Measurements from ENCODE around the gene GAK.
A peak's percentile ranks its signal among the peaks of the same experiment; 100 is the strongest.

Gene GAK

DNA sequence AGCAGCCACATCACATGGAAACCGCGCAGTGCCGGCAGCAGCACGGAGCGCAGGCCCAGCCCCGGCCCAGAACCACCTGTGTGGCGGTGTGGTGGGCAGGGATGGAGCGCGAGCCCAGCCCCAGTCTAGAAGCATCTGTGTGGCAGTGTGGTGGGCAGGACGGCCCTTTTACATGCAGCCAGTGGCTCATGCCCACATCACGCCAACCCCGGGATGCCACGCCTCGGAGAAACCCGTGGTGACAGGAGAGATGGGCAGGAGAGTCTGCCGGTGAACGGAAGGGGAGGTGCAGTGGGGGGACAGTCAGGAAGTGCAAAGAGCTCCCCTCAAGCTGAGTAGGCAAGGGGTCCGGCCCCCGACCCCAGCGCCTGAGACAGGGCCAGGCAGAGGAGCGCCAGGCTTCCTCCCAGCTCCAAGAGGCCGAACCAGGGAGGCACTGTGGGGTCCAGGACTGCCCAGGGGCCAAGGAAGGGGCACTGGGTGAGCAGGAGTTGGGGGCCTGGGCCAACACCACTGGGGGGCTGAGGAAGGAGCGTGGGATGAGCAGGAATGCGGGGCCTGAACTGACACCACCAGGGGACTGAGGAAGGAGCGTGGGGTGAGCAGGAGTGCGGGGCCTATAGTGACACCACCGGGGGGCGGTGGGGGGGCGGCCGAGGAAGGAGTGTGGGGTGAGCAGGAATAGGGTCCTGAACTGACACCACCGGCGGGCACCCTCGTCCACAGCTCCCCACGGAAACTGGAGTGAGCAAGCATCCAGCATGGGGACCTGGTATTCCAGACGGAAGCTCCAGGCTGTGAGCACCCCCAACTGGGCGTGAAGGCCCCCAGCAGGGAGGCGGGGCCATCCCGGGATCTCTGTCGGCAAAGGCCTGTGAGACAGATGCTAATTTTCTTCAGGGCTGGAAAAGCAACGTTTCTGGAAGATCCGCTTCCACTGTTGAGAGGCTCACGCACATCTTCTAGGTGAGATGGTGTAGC lies 28.8 kb downstream of the GAK start:
- peaks cover 17% of the 10 kb centered on the region for H3K36me3 Mint-ChIP-seq (ENCODE audit: low read depth)
- H3K27ac Mint-ChIP-seq, result no peak overlapping the region
- H3K4me1 Mint-ChIP-seq, result no peaks in the 10 kb centered on the region
- H3K27me3 Mint-ChIP-seq, result no peaks in the 10 kb centered on the region
- no peaks in the 10 kb centered on the region for H3K9me3 Mint-ChIP-seq
- H3K4me3 Mint-ChIP-seq, result no peak overlapping the region
- no peak for DNase-seq
- ATAC-seq, result no peak

DNA sequence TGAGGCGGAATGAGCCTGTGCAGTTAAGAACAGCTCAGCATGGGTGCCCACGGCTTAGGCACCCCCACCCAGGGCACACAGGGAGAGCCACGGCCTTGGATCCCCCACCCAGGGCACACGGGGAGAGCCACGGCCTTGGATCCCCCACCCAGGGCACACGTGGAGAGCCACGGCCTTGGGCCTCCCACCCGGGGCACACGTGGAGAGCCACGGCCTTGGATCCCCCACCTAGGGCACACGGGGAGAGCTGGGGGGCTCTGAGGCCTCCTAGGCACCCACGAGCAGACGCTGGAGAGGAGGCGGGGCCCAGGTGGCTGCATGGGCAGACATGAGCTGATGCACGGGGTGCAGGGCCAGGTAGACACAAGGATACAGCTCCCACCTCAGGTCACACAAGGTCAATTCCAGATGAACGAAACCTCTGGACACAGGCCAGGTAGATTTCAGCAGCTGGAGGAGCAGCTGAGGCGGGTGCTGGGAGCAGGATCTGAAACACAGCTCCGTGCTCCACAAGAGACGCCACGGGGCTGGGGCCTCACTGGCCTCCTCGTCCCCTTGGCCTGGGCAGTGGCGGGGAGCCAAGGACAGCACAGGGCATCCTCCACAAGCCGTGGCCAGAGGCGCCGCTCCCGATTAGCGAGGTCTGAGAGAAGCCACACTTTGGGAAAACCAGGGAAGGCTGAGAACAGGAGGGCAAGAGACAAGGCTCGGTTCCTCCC lies 30.8 kb downstream of the GAK start:
- Mint-ChIP-seq H3K36me3 (ENCODE audit: low read depth) (peaks cover 22% of the 10 kb centered on the region), H3K27me3 (no peaks in the 10 kb centered on the region), H3K27ac (no peak overlapping the region), H3K4me3 (no peak overlapping the region), H3K4me1 (no peaks in the 10 kb centered on the region), H3K9me3 (no peaks in the 10 kb centered on the region)
- DNase-seq (no peak), ATAC-seq (no peak)

DNA sequence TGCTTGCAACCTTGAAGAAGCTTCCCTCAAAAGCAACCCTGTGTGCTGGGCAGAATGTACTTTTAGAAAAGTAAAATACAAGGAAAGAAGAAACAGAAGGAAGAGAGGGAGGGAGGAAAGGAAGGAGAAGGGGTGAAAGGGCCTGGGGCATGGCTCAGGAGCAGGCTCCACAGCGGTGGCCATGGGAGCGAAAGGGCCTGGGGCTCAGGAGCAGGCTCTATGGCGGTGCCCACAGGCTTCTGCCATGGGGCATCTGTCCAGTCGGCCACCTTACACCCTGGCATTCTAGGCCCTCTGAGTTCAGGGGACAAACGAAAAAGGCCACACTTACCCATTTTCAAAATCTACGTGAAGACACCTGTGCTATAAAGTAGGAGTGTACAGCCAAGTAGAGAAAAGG lies 31.4 kb downstream of the GAK start:
- DNase-seq (no peak), ATAC-seq (no peak)
- Mint-ChIP-seq H3K4me3 (no peak overlapping the region), H3K27me3 (no peaks in the 10 kb centered on the region), H3K4me1 (no peaks in the 10 kb centered on the region), H3K27ac (no peak overlapping the region), H3K9me3 (no peaks in the 10 kb centered on the region), H3K36me3 (ENCODE audit: low read depth) (peaks cover 23% of the 10 kb centered on the region)

DNA sequence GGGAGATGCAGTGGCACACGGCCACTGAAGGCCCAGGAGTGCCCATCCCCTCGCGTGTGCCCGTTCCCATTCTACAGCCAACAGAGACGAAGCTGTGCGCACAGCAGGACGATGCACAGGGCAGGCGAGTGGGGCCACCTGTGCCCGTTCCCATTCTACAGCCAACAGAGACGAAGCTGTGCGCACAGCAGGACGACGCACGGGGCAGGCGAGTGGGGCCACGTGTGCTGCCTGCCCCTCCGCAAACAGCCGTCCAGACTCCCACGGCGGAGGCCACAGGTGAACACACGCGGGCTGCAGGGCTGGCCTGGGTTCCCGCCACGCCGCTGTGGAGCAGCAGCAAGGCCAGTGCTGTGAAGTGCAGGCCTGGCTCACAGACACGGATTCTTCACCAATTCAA lies 32.0 kb downstream of the GAK start:
- no peaks in the 10 kb centered on the region for H3K4me1 Mint-ChIP-seq
- no peak for ATAC-seq
- peaks cover 20% of the 10 kb centered on the region for H3K36me3 Mint-ChIP-seq (ENCODE audit: low read depth)

DNA sequence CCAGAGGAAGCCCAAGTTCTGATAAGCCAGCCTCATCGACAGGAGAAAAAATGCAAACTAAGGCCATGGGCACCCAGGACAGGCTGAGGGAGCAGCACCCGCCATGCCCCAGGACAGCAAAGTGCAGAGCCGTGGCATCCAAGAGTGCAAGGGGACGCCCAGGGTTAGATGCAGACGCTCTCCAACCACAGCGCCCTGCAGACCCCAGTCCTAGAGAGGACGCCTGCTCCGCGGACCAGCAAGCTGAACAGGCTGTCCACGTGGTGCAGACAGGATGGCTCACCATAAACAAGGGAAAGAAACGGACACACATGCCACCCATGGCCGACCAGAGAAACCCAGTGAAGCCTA lies 32.6 kb downstream of the GAK start:
- Mint-ChIP-seq H3K9me3 (no peaks in the 10 kb centered on the region), H3K4me3 (no peak overlapping the region), H3K4me1 (no peaks in the 10 kb centered on the region), H3K27ac (no peak overlapping the region), H3K36me3 (ENCODE audit: low read depth) (peaks cover 20% of the 10 kb centered on the region), H3K27me3 (no peaks in the 10 kb centered on the region)
- ATAC-seq (no peak), DNase-seq (no peak)

More for the DNA sequence above, 32.0 kb downstream of the GAK start:
- H3K27ac Mint-ChIP-seq, result no peak overlapping the region
- H3K4me3 Mint-ChIP-seq, result no peak overlapping the region
- H3K27me3 Mint-ChIP-seq, result no peaks in the 10 kb centered on the region
- no peak for DNase-seq
- no peaks in the 10 kb centered on the region for H3K9me3 Mint-ChIP-seq

DNA sequence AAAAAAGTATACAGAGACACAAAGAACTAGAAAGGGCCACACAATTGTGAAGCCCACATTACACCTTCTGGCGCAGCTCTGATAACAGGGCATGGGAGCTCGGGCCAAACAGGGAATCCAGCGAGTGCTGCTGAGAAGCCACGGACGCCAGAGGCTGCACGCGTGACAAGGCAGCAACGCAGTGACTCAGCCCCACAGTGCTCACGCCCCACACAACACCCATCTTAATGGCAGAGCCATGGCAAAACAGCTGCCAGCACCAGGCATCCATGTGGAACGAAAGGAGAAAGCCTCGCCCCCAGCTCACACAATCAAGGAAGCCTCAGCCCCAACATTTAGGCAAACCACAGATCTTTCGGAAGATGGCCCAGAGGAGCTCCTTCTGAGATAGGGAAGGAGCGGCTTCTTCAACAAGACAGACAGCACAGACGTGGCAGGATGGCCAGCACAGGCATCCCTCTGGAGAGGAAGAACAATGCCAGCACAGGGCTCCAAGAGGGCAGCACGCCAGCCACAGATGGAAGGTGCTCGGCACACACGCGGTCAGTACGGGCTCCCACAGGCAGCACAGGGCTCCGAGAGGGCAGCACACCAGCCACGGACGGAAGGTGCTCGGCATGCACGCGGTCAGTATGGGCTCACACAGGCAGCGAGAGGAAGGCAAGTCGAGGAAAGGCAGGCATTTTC lies 33.1 kb downstream of the GAK start:
- Mint-ChIP-seq H3K9me3 (no peaks in the 10 kb centered on the region), H3K27me3 (no peaks in the 10 kb centered on the region), H3K27ac (no peak overlapping the region), H3K4me1 (no peaks in the 10 kb centered on the region), H3K36me3 (ENCODE audit: low read depth) (peaks cover 20% of the 10 kb centered on the region), H3K4me3 (no peak overlapping the region)
- ATAC-seq (no peak), DNase-seq (no peak)

DNA sequence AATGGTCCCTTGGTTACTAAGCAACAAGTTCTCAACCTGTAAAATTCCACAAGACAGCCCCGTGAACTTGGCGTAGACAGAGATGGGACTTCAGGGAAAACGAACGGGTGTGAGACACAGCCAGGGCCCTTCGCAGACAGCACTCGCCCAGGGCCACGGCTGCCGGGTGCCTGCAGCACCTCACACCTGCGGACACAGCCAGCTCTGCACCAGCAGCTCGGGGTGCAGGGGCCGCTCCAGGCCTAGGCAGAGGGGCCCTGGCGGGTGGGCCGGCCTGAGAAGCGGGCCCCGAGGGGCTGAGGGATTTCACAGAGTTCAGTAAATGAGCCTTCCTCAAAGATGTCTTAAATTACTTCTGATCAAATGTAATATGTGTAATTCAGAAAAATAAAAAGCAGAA lies 34.0 kb downstream of the GAK start:
- Mint-ChIP-seq H3K9me3 (no peaks in the 10 kb centered on the region), H3K27me3 (no peaks in the 10 kb centered on the region), H3K4me1 (no peaks in the 10 kb centered on the region), H3K27ac (no peak overlapping the region), H3K4me3 (no peak overlapping the region), H3K36me3 (ENCODE audit: low read depth) (peaks cover 20% of the 10 kb centered on the region)
- ATAC-seq, result no peak
- no peak for DNase-seq

DNA sequence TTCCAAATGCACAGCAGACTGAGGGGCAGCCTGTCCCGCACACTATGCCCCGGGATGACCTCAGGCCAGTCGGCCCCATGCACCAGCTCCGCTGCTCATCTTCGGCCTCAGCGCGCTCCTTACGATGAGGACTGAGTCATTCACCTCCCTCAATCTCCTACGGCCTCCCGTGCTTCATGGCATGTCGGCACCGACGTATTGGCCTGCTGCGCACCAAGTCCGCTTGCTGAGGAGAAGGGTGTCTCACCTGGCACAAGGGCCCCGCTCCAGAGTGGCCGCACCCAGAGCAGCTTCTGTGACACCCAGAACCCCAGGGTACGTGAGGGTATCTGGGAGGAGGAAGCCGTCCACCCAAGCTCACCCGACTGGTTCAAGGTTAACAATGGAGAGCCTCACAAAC lies 35.5 kb downstream of the GAK start:
- no peak for ATAC-seq
- no peak overlapping the region for H3K27ac Mint-ChIP-seq
- peaks cover 17% of the 10 kb centered on the region for H3K36me3 Mint-ChIP-seq (ENCODE audit: low read depth)

DNA sequence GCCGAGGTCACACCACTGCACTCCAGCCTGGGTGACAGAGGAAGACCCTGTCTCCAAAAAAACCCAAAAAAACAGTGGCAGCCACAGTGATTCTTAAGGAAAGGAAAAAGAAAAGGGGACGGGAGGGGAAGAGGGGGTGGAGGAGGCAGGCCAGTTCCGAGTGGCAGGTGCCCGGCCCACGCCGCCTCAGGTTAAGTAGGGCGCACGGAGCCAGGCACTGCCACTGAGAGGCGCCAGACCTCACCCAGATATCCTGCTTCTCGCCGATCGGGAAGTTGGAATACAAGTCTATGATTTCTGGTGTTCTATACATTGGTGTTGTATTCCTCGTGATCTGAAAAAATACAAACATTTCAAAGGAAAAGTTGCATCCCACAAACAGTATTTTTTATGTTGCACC lies 35.9 kb downstream of the GAK start:
- no peak for ATAC-seq
- peaks cover 17% of the 10 kb centered on the region for H3K36me3 Mint-ChIP-seq (ENCODE audit: low read depth)
- no peak overlapping the region for H3K4me3 Mint-ChIP-seq
- H3K27ac Mint-ChIP-seq, result no peak overlapping the region
- no peaks in the 10 kb centered on the region for H3K27me3 Mint-ChIP-seq
- H3K4me1 Mint-ChIP-seq, result no peaks in the 10 kb centered on the region
- DNase-seq, result no peak
- no peaks in the 10 kb centered on the region for H3K9me3 Mint-ChIP-seq

More for the DNA sequence above, 35.5 kb downstream of the GAK start:
- H3K4me3 Mint-ChIP-seq, result no peak overlapping the region
- DNase-seq, result no peak
- H3K27me3 Mint-ChIP-seq, result no peaks in the 10 kb centered on the region
- no peaks in the 10 kb centered on the region for H3K4me1 Mint-ChIP-seq
- H3K9me3 Mint-ChIP-seq, result no peaks in the 10 kb centered on the region

DNA sequence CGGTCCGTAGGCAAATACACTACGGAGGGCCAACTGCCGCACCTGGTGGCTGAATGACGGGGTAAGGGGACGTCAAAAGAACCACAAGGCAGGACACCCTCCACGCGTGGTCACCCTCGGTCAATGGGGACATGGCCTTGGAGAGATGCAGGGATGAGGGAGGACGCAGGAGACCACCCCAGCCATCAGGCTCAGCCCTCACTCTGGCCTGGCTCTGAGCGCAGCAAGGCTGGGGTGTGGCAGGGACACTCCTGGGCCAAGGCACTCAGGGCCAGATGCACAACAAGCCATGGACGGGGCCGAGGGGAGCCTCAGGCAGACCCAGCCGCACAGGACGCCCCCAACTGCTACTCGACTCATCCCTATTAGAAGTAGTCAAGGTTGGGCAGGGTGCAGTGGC lies 36.5 kb downstream of the GAK start:
- Mint-ChIP-seq H3K27ac (no peak overlapping the region), H3K4me1 (no peaks in the 10 kb centered on the region), H3K9me3 (no peaks in the 10 kb centered on the region), H3K36me3 (ENCODE audit: low read depth) (peaks cover 19% of the 10 kb centered on the region), H3K4me3 (no peak overlapping the region), H3K27me3 (no peaks in the 10 kb centered on the region)
- DNase-seq (no peak), ATAC-seq (no peak)

DNA sequence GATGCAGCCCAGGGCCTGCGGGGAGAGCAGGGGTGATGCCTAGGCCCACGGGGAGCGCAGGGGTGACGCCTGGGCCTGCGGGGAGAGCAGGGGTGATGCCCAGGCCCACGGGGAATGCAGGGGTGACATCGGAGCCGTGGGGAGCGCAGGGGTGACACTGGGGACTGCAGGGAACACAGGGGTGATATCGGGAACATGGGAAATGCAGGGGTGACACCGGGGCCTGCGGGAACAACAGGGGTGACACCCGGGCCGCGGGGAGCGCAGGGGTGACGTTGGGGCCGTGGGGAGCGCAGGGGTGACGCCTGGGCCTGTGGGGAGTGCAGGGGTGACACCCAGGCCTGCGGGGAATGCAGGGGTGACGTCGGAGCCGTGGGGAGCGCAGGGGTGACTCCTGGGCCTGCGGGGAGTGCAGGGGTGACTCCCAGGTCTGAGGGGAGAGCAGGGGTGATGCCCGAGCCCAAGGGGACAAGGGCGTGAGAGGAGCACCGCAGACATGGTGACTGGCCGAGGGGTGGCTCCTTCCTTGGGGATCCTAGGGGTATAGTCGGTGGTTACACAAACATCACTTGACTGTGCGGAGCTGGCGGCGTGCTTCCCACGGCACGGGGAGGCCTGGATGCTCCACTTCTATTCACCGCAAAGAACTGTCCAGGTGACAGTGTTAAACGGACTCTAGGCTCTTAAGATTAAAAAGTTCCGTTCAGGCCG lies 38.0 kb downstream of the GAK start:
- Mint-ChIP-seq H3K27me3 (no peaks in the 10 kb centered on the region), H3K27ac (no peak overlapping the region), H3K4me1 (no peaks in the 10 kb centered on the region), H3K9me3 (no peaks in the 10 kb centered on the region), H3K36me3 (ENCODE audit: low read depth) (peaks cover 15% of the 10 kb centered on the region), H3K4me3 (no peak overlapping the region)
- DNase-seq (no peak), ATAC-seq (no peak)

DNA sequence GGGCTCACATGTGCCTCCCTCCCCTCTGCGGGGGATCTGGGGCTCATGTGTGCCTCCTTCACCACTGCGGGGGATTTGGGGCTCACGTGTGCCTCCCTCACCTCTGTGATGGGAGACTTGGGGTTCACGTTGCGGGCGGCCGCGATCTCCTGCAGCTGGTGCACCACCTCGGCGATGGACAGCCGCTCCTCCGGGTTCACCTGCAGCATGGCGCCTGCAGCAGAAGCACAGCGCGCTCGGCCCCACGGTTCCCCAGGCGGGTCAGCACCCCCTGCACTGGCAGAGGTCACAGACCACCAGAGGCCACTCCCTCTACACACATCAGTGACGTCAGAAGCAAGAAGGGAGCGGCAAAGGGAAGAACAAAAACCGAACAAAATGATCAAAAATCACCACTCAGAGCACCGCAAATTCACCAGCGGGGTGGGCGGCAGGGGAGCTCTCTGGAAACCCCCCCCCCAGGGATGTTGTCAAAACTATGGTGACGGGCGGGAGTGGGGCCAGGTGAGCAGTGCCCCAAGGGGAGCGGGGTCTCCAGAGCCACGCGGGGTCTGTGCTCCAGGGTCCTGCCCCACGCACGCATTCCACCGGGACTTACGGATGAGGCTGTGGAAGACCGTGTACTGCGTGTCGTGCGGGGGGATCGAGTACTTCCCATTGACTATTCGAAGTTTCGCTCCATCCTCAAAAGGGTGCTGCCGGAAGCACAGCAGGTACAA lies 38.7 kb downstream of the GAK start:
- Mint-ChIP-seq H3K27me3 (no peaks in the 10 kb centered on the region), H3K27ac (no peak overlapping the region), H3K4me3 (no peak overlapping the region), H3K36me3 (ENCODE audit: low read depth) (peaks cover 13% of the 10 kb centered on the region), H3K9me3 (no peaks in the 10 kb centered on the region), H3K4me1 (no peaks in the 10 kb centered on the region)
- ATAC-seq (no peak), DNase-seq (no peak)

DNA sequence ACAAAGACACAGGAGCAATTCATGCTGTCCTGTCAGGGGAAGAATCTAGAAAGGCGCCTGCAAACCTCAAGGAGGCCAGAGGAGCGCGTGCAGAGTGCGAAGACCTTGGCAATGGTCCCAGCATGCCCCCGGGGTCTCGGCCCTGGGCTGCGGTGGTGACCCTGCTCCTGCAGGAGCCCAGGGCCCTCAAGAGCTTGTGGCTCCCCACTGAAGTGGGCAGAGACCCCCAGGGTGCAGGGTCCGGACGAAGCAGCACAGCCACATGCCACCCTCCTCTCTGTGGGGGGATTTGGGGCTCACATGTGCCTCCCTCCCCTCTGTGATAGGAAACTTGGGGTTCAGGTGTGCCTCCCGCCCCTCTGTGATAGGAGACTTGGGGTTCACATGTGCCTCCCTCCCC lies 39.3 kb downstream of the GAK start:
- peaks cover 15% of the 10 kb centered on the region for H3K36me3 Mint-ChIP-seq (ENCODE audit: low read depth)
- H3K4me1 Mint-ChIP-seq, result no peaks in the 10 kb centered on the region
- H3K27ac Mint-ChIP-seq, result no peak overlapping the region
- no peak for ATAC-seq
- H3K27me3 Mint-ChIP-seq, result no peaks in the 10 kb centered on the region
- no peak overlapping the region for H3K4me3 Mint-ChIP-seq
- DNase-seq, result no peak
- H3K9me3 Mint-ChIP-seq, result no peaks in the 10 kb centered on the region

DNA sequence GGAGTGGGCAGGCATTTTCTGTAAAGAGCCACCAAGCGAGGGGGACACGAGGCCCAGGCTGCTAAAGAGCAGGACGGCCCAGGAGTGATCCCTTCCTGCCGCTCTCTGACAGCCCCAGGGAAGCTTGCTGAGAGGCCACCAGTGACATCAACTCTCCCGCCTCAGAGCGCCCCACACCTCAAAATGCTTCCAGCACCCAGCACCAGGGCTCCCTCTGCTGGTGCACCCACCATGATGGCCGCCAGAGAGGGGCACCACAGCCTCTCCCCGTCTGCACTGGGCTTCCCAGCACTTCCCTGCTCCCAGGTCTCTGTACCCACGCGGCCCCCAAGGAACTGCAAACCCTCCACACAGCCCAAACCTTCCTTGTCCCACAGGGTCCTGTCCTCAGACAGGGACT lies 40.4 kb downstream of the GAK start:
- H3K27me3 Mint-ChIP-seq, result no peaks in the 10 kb centered on the region
- peaks cover 4% of the 10 kb centered on the region for H3K9me3 Mint-ChIP-seq
- ATAC-seq, result no peak
- peak; percentile 22 for DNase-seq
- no peaks in the 10 kb centered on the region for H3K4me1 Mint-ChIP-seq
- no peak overlapping the region for H3K27ac Mint-ChIP-seq
- peaks cover 20% of the 10 kb centered on the region for H3K36me3 Mint-ChIP-seq (ENCODE audit: low read depth)
- no peak overlapping the region for H3K4me3 Mint-ChIP-seq
